Body of pancreas (tissue), 4 donors: ENCODE results near the gene SUPT7L.

Source experiments
- CTCF ChIP-seq, 7 experiments: fragments of 450-650 bp in 4 of 7; fragments of 200-600 bp in 3 of 7; sonication (generic) in 3 of 7; IDR thresholded peaks; one replicate each; pipeline ENCODE4 v1.5.1; 2016 to 2019; ENCODE audit warnings: antibody characterized with exemption in 7 of 7
- POLR2A ChIP-seq, 3 donors: fragments of 450-650 bp; IDR thresholded peaks; one replicate each; pipeline ENCODE4 v1.6.1; 2016; ENCODE audit warnings: antibody characterized with exemption in 3 of 3, mild to moderate bottlenecking in 2 of 3

- TF ChIP-seq POLR2A (IDR thresholded peaks at IDR 0.05) (no peak), CTCF (IDR thresholded peaks at IDR 0.05) (no peak)
Measured at GRCh38 chr2:27661371-27661770, 2.0 kb downstream of the SUPT7L start.
